Mucosa of rectum (tissue), 2 donors: Measurements from ENCODE around the gene HOXD10.
A peak's percentile ranks its signal among the peaks of the same experiment; 100 is the strongest.

ENCODE experiments used
- H3K27ac ChIP-seq, 2 donors: one replicate each; pipeline ENCODE4 v1.7.0; 2013; ENCODE audit warnings: inconsistent platforms in 2 of 2, low read depth in 2 of 2, low read length in 2 of 2
- H3K27me3 ChIP-seq, 2 donors: one replicate each; pipeline ENCODE4 v1.7.0; 2013; ENCODE audit warnings: low read length in 2 of 2; ENCODE audit not compliant: control insufficient read depth in 2 of 2, insufficient read depth in 2 of 2
- H3K36me3 ChIP-seq, 2 donors: one replicate each; pipeline ENCODE4 v1.7.0; 2013; ENCODE audit warnings: low read length in 2 of 2; ENCODE audit not compliant: control insufficient read depth in 2 of 2, insufficient read depth in 2 of 2
- H3K4me1 ChIP-seq, 2 donors: one replicate each; pipeline ENCODE4 v1.7.0; 2013; ENCODE audit warnings: low read length in 2 of 2, mild to moderate bottlenecking in 1 of 2; ENCODE audit not compliant: control insufficient read depth in 2 of 2, insufficient read depth in 2 of 2
- H3K4me3 ChIP-seq, 2 donors: one replicate each; pipeline ENCODE4 v1.7.0; 2013; ENCODE audit warnings: low read length in 2 of 2
- H3K9ac ChIP-seq, 2 donors: one replicate each; pipeline ENCODE4 v1.7.0; 2013; ENCODE audit warnings: low read length in 2 of 2, low read depth in 1 of 2, mild to moderate bottlenecking in 1 of 2
- H3K9me3 ChIP-seq, 2 donors: one replicate each; pipeline ENCODE4 v1.7.0; 2013; ENCODE audit warnings: low read length in 2 of 2; ENCODE audit not compliant: control insufficient read depth in 2 of 2
- donor health status: healthy.
- donor health status: Normal muscosa, but diverticular disease.

The HOXD10 gene

GRCh38 chr2:176102309-176102866 lies 14.2 kb upstream of the HOXD10 start:
- Histone ChIP-seq H3K27ac (no peak overlapping the region), H3K9ac (no peak overlapping the region), H3K27me3 (peaks cover 79 to 81% of the 10 kb centered on the region in 2 donors), H3K4me3 (no peak overlapping the region), H3K36me3 (no peaks in the 10 kb centered on the region), H3K9me3 (no peaks in the 10 kb centered on the region), H3K4me1 (peaks cover 3 to 6% of the 10 kb centered on the region in 2 donors)

GRCh38 chr2:176103194-176103593 lies 13.4 kb upstream of the HOXD10 start:
- Histone ChIP-seq H3K4me3 (no peak overlapping the region), H3K36me3 (no peaks in the 10 kb centered on the region), H3K4me1 (peaks cover 0 to 3% of the 10 kb centered on the region in 2 donors), H3K27me3 (peaks cover 71 to 75% of the 10 kb centered on the region in 2 donors), H3K9ac (no peak overlapping the region), H3K9me3 (no peaks in the 10 kb centered on the region), H3K27ac (no peak overlapping the region)

DNA sequence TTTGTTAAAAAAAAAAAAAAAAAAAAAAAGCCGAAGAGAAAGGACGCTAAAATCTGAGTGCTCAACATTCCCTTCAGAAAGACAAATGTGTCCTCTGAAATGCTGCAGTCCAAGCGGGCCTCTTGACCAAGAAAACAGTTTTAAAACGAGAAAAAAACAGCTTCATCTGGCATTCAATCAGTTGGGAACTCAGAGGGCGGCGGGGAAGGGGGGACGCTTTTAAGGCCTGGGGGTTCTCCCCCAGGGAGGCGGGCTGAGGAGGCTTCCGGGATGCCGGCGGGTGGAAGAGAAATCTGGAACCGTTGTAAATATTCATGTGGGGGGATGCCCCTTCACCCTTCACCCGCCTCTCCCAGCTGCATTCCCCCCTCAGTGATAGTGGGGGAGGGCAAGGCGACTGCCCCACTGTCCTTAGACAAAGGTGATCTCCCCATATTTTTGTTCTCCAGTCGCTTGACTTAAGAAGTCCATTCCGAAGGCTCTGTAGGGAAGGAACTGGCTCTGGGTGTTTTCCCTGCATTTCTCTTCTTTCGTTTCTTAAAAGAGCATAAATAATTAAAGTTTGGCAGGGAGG lies 12.7 kb upstream of the HOXD10 start:
- Histone ChIP-seq H3K9me3 (no peaks in the 10 kb centered on the region), H3K4me1 (peaks cover 0 to 3% of the 10 kb centered on the region in 2 donors), H3K27ac (peak overlapping the region in 1 of 2 donors; percentile 73), H3K9ac (peak overlapping the region in 1 of 2 donors; percentile 51), H3K36me3 (no peaks in the 10 kb centered on the region), H3K27me3 (peaks cover 68 to 73% of the 10 kb centered on the region in 2 donors), H3K4me3 (peak overlapping the region; percentile 41 to 45)

- peaks cover 0 to 3% of the 10 kb centered on the region in 2 donors for H3K4me1 ChIP-seq
- peak overlapping the region; percentile 41 to 45 for H3K4me3 ChIP-seq
- H3K27ac ChIP-seq = peak overlapping the region; percentile 43 to 73
- peaks cover 68 to 73% of the 10 kb centered on the region in 2 donors for H3K27me3 ChIP-seq
- H3K9ac ChIP-seq = peak overlapping the region in 1 of 2 donors; percentile 51
- no peaks in the 10 kb centered on the region for H3K9me3 ChIP-seq
- no peaks in the 10 kb centered on the region for H3K36me3 ChIP-seq
Measured at GRCh38 chr2:176104316-176105077, 12.1 kb upstream of the HOXD10 start.

GRCh38 chr2:176105078-176105729 lies 11.4 kb upstream of the HOXD10 start:
- Histone ChIP-seq H3K4me3 (peak overlapping the region; percentile 41 to 45), H3K9ac (peak overlapping the region in 1 of 2 donors; percentile 51), H3K27ac (peak overlapping the region; percentile 43 to 73), H3K36me3 (no peaks in the 10 kb centered on the region), H3K27me3 (peaks cover 69 to 75% of the 10 kb centered on the region in 2 donors), H3K9me3 (no peaks in the 10 kb centered on the region), H3K4me1 (peaks cover 0 to 3% of the 10 kb centered on the region in 2 donors)

DNA sequence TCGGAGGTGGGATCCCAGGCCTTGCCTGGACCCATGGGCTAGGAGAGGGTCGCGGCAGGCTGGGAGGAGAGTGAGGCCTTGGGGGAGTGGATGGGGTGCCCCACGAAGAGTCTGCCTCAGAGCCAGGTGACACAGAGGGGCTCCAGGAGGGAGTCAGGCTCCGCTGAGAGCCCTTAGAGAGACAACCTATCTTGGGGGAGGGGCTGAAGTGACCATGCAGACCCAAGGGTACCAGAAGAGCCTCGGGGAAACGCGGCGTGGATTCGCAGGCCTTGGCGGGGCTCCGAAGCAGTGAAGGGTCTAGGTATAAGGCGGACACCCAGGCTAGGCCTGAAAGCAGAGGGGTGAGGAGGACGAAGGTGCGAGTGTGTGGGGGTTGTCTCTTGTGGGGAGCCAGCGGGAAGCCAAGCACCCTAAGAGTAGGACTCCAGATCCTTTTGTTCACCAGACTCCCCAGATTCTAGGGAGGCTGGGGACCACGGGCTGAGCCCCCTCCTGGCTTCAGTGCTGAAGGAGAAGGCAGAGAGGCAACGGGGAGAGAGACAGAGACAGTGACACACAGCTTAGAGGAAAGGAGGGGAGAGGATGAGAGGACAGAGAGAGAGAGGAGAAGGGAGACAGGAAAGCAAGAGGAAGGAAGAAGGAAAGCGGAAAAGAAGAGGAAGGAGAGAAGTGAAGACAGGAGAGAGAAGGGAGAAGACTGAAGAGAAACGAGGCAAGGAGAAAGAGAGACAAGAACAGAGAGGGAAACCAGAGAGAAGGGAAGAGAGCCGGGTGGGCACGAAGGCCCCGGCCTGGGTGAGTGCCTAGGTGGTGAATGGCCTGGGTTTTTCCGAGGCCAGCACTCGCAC lies 10.6 kb upstream of the HOXD10 start:
- peaks cover 0 to 3% of the 10 kb centered on the region in 2 donors for H3K4me1 ChIP-seq
- H3K9ac ChIP-seq = peak overlapping the region in 1 of 2 donors; percentile 2
- no peaks in the 10 kb centered on the region for H3K36me3 ChIP-seq
- H3K27me3 ChIP-seq = peaks cover 72 to 75% of the 10 kb centered on the region in 2 donors
- H3K9me3 ChIP-seq = no peaks in the 10 kb centered on the region
- peak overlapping the region; percentile 38 to 73 for H3K27ac ChIP-seq
- H3K4me3 ChIP-seq = peak overlapping the region; percentile 3 to 45

DNA sequence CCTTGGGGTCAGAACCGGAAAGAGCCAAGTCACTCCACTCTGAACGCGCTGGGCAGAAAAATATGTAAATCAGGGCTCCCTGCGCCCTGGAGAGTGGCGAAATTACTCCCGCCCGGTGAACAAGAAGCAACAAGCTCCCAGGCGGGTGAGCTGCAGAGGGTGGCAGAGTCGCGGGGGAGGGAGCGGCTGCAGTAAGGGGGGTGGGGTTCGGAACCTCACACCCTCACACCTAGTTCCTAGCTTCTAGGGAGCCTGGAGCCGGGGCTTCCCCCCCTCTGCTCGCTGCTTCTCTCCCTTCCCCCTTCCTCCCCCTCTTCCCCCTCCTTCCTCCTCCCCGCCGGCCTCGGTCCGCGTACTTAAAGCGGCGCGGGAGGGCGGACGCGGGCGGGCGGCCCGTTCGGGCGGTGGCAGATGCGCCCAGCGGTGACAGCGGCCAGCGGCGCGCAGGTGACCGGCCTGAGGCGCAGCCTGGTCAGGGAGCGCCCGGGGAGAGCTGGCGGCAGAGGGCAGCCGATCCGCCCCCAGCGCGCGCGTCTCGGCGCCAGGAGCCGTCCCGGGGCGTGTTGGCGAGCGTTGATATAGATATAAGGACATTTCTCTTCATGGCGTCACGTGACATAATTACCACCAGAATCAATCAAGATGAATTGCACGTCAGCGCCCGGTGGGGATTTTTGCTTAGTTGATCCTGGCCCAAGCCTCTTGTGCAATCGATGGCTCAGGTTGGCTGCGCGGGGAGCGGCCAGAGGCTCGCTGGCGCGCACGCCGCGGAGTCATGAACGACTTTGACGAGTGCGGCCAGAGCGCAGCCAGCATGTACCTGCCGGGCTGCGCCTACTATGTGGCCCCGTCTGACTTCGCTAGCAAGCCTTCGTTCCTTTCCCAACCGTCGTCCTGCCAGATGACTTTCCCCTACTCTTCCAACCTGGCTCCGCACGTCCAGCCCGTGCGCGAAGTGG lies 9.7 kb upstream of the HOXD10 start, which contains the start of gene HOXD11:
TSS of gene HOXD11 (plus strand) at position 700 of the 959 bp plus-strand sequence. CDS start at position 776, 76 bp downstream.
- H3K9ac ChIP-seq = peak within 1 kb of the TSS in 1 of 2 donors; percentile 32
- peak within 1 kb of the TSS; percentile 48 to 57 for H3K4me3 ChIP-seq
- peak within 1 kb of the TSS; percentile 38 to 73 for H3K27ac ChIP-seq
- no peaks in the 10 kb centered on the region for H3K36me3 ChIP-seq
- H3K4me1 ChIP-seq = peaks cover 0 to 5% of the 10 kb centered on the region in 2 donors
- peaks cover 64 to 83% of the 10 kb centered on the region in 2 donors for H3K27me3 ChIP-seq
- H3K9me3 ChIP-seq = no peaks in the 10 kb centered on the region

GRCh38 chr2:176107731-176108181 lies 8.8 kb upstream of the HOXD10 start:
- Histone ChIP-seq H3K4me3 (no peak overlapping the region), H3K27ac (no peak overlapping the region), H3K9ac (no peak overlapping the region), H3K4me1 (peaks cover 0 to 5% of the 10 kb centered on the region in 2 donors), H3K27me3 (peaks cover 65 to 88% of the 10 kb centered on the region in 2 donors), H3K9me3 (no peaks in the 10 kb centered on the region), H3K36me3 (no peaks in the 10 kb centered on the region)
